Osteocyte (in vitro differentiated cells): Measurements from ENCODE around the gene MTA3. TPM values are rescaled to one million over a fixed set of nuclear protein-coding genes. Genes with fewer than 3 reads are reported as not detected.

Source experiments
- DNase-seq: peaks from one replicate; pipeline ENCODE4 v3.0.0; 2021; ENCODE audit warnings: mixed read lengths; ENCODE audit not compliant: unreplicated experiment; ENCODE audit errors: extremely low spot score
- H3K27ac Mint-ChIP-seq: one replicate; pipeline ENCODE4 v1.8.0; 2021; ENCODE audit warnings: mild to moderate bottlenecking, mixed read lengths; ENCODE audit not compliant: unreplicated experiment
- H3K27me3 Mint-ChIP-seq: one replicate; pipeline ENCODE4 v1.8.0; 2021; ENCODE audit warnings: mixed read lengths; ENCODE audit not compliant: unreplicated experiment
- H3K36me3 Mint-ChIP-seq: one replicate; pipeline ENCODE4 v1.8.0; 2021; ENCODE audit warnings: mixed read lengths; ENCODE audit not compliant: unreplicated experiment
- H3K4me1 Mint-ChIP-seq: one replicate; pipeline ENCODE4 v1.8.0; 2021; ENCODE audit warnings: mixed read lengths; ENCODE audit not compliant: unreplicated experiment
- H3K4me3 Mint-ChIP-seq: one replicate; pipeline ENCODE4 v1.8.0; 2021; ENCODE audit warnings: mild to moderate bottlenecking, moderate library complexity, mixed read lengths; ENCODE audit not compliant: unreplicated experiment
- H3K9me3 Mint-ChIP-seq: one replicate; pipeline ENCODE4 v1.8.0; 2021; ENCODE audit warnings: mixed read lengths; ENCODE audit not compliant: unreplicated experiment
- total RNA-seq: library from RNA; stranded (reverse); gene quantifications from 2 replicates; pipeline ENCODE4 v1.2.1, GENCODE V29; 2021
- TF ChIP-seq, protein P1 (sequence below): fragments of 200-600 bp; sonication (generic); IDR thresholded peaks from 2 replicates; pipeline ENCODE4 v1.5.0; 2021; ENCODE audit warnings: antibody characterized with exemption, mild to moderate bottlenecking, moderate library complexity

Gene MTA3
- total RNA-seq, 1 donor from 2014 or later, result 49.2 TPM

DNA sequence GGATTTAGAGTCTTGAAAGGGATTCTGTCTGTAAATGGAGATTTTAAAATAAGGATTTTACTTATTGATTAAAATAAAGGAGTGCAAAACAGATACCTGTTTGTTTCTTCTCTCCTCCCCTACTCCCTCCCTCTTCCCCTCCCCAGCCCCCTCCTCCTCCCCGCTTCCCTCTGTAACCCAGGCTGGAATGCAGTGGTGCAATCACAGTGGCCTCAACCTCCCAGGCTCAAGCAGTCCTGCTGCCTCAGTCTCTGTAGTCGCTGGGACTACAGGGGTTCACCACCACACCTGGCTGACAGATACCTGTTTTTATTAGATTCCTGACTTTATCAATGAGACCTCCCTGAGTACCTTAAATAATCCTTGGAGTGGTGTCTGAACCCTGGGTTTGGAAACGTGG lies 138.4 kb downstream of the MTA3 start:
- H3K27ac Mint-ChIP-seq, result no peak overlapping the region
- TF ChIP-seq, protein P1, sequence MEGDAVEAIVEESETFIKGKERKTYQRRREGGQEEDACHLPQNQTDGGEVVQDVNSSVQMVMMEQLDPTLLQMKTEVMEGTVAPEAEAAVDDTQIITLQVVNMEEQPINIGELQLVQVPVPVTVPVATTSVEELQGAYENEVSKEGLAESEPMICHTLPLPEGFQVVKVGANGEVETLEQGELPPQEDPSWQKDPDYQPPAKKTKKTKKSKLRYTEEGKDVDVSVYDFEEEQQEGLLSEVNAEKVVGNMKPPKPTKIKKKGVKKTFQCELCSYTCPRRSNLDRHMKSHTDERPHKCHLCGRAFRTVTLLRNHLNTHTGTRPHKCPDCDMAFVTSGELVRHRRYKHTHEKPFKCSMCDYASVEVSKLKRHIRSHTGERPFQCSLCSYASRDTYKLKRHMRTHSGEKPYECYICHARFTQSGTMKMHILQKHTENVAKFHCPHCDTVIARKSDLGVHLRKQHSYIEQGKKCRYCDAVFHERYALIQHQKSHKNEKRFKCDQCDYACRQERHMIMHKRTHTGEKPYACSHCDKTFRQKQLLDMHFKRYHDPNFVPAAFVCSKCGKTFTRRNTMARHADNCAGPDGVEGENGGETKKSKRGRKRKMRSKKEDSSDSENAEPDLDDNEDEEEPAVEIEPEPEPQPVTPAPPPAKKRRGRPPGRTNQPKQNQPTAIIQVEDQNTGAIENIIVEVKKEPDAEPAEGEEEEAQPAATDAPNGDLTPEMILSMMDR, result no peak
- no peaks in the 10 kb centered on the region for H3K27me3 Mint-ChIP-seq
- no peaks in the 10 kb centered on the region for H3K4me1 Mint-ChIP-seq
- no peaks in the 10 kb centered on the region for H3K9me3 Mint-ChIP-seq
- DNase-seq, result no peak
- H3K4me3 Mint-ChIP-seq, result no peak overlapping the region
- peaks cover 39% of the 10 kb centered on the region for H3K36me3 Mint-ChIP-seq

DNA sequence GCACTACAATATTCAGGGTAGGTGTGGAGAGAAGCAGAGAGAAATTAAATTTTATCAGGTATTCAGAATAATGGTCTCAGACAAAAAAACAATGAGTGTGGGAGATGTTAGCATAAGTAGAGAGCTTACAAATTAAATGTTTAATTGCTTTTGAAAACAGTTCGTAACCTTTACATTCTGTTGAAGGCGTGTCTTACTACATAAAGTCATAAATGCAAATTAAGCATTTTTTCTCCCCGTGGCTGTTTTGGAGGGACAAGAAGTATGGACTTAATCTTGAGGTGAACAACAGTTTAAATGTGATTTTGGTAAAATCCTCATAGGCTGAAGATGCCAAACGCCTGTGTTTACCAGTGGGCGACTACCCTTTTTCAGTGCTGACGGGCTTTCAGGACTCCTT lies 139.7 kb downstream of the MTA3 start:
- no peak for DNase-seq
- H3K4me3 Mint-ChIP-seq, result no peak overlapping the region
- no peak overlapping the region for H3K27ac Mint-ChIP-seq
- H3K36me3 Mint-ChIP-seq, result peaks cover 37% of the 10 kb centered on the region
- TF ChIP-seq, protein P1, result no peak
- H3K27me3 Mint-ChIP-seq, result no peaks in the 10 kb centered on the region
- no peaks in the 10 kb centered on the region for H3K9me3 Mint-ChIP-seq
- H3K4me1 Mint-ChIP-seq, result no peaks in the 10 kb centered on the region

DNA sequence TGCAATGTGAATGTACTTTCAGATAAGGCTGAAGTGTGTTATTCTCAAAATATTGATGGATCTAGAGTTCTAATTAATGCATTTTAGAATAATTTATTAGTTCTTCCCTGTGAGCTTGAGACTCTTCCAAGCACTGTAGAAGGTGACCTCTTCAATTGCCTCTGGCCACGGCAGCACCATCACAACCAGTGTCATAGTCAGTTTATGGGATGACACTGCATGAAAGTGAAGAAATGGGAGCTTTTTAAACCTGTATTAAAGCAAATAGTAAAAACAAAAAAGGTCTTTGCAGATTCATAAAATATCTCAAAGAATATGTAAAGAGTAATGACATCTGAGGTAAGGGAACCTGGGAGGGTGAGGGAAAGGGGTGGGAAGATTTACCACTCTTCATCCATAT lies 143.5 kb downstream of the MTA3 start:
- no peaks in the 10 kb centered on the region for H3K4me1 Mint-ChIP-seq
- no peaks in the 10 kb centered on the region for H3K9me3 Mint-ChIP-seq
- no peak for DNase-seq
- H3K27ac Mint-ChIP-seq, result no peak overlapping the region
- no peaks in the 10 kb centered on the region for H3K27me3 Mint-ChIP-seq
- TF ChIP-seq, protein P1, result no peak
- H3K36me3 Mint-ChIP-seq, result peaks cover 28% of the 10 kb centered on the region
- H3K4me3 Mint-ChIP-seq, result no peak overlapping the region

DNA sequence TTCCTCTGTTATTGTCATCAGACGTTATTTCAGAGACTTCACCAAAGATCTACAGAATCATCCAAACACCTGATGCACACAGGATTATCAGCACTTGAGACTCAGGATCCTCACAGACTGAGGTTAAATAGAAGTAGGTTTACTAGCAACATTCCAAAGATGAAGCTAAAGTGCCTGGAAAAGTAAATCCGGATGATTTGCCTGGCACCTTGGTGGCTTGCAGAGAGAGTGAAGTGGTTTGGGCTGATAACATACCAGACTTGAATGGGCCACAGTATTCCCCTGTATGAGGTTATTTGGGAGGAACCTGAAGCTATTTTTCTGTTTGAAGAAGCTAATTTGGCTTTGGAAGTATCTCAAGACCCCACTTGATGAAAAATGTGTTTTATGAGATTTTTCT lies 144.5 kb downstream of the MTA3 start:
- peaks cover 25% of the 10 kb centered on the region for H3K36me3 Mint-ChIP-seq
- H3K27ac Mint-ChIP-seq, result no peak overlapping the region

DNA sequence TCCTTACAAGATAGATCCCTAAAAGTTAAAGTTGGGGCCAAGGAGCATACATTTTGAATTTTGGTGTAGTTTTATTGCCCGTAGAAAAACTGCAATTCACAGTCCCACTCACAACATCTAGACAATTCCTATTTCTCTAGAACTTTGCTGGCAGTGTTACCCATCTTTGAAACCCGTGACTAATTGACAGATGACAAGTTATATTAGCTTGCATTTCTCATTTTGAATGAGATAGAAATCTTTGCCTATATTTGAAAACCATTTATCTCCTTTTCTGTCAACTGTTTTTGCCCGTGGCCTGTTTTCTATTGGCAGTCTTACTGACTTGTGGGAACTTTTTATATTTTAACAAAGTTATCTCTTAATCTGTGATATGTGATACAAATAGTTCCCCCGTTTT lies 145.5 kb downstream of the MTA3 start:
- Mint-ChIP-seq H3K4me3 (no peak overlapping the region), H3K4me1 (no peaks in the 10 kb centered on the region), H3K9me3 (no peaks in the 10 kb centered on the region), H3K36me3 (peaks cover 15% of the 10 kb centered on the region), H3K27me3 (no peaks in the 10 kb centered on the region), H3K27ac (no peak overlapping the region)
- no peak for DNase-seq
- TF ChIP-seq, protein P1, result no peak

More for the DNA sequence above, 144.5 kb downstream of the MTA3 start:
- no peaks in the 10 kb centered on the region for H3K9me3 Mint-ChIP-seq
- H3K4me1 Mint-ChIP-seq, result no peaks in the 10 kb centered on the region
- TF ChIP-seq, protein P1, result no peak
- no peak overlapping the region for H3K4me3 Mint-ChIP-seq
- no peaks in the 10 kb centered on the region for H3K27me3 Mint-ChIP-seq
- no peak for DNase-seq
